Measurements from ENCODE around the gene PEA15. TPM values are rescaled to one million over a fixed set of nuclear protein-coding genes. Genes with fewer than 3 reads are reported as not detected.

PEA15 gene
- total RNA-seq, 2 donors from 2014 or later = 19.6 to 21.6 TPM

- peaks cover 56% of the 10 kb centered on the region for H3K4me1 Mint-ChIP-seq
- no peak for DNase-seq
- H3K27me3 Mint-ChIP-seq = no peaks in the 10 kb centered on the region
- H3K4me3 Mint-ChIP-seq = peak overlapping the region; percentile 93
- peaks cover 2% of the 10 kb centered on the region for H3K36me3 Mint-ChIP-seq (ENCODE audit: low read depth)
- no peak for ATAC-seq
- H3K27ac Mint-ChIP-seq = peak overlapping the region; percentile 92
- H3K9me3 ChIP-seq (ENCODE audit: control insufficient read depth, low read length, poor library complexity, severe bottlenecking) = no peaks in the 10 kb centered on the region
Observed at GRCh38 chr1:160207118-160207650, 2.0 kb downstream of the PEA15 start.

GRCh38 chr1:160207771-160208556, 2.8 kb downstream of the PEA15 start:
- H3K27me3 Mint-ChIP-seq = no peaks in the 10 kb centered on the region
- no peaks in the 10 kb centered on the region for H3K9me3 ChIP-seq (ENCODE audit: control insufficient read depth, low read length, poor library complexity, severe bottlenecking)
- no peak overlapping the region for H3K4me3 Mint-ChIP-seq
- peak overlapping the region; percentile 94 for H3K27ac Mint-ChIP-seq
- H3K36me3 Mint-ChIP-seq (ENCODE audit: low read depth) = peaks cover 5% of the 10 kb centered on the region
- DNase-seq (no peak), ATAC-seq (no peak)
- peaks cover 58% of the 10 kb centered on the region for H3K4me1 Mint-ChIP-seq

DNA sequence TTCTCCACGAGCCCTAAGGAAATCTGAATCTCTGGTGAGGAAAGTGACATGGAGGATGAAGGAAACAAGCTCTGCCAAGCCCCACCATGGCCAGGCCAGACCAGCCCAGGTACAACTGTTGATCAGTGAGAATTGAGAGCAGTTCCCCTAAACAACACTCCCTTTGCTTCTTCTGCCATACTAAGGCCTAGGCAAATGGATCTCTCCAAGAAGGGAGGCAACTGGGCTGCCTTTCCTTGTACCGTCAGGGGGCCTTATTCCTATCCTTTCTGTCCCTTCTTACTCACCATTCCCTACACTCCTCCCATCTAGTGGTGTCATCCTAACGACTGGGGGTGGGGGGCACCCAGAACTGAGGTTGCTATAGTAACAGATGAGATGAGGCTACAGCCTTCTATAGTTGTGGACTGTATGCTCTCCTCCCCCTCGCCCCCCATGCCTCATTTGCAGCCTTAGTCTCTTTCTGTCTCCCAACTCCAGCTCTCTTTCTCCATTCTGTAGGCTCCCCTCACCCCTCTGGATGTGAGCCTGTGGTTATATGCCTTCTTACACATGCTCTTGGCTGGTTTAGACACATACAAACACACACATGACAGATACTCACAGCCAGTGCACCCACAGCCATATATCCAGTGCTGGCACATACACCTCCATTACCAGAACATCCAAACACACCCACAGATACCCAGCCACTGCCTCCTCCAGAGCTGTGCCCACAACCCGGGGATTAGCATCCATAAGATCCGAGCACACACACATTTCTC, 3.6 kb downstream of the PEA15 start:
- no peaks in the 10 kb centered on the region for H3K9me3 ChIP-seq (ENCODE audit: control insufficient read depth, low read length, poor library complexity, severe bottlenecking)
- DNase-seq (no peak), ATAC-seq (no peak)
- H3K4me3 Mint-ChIP-seq = no peak overlapping the region
- H3K27ac Mint-ChIP-seq = peak overlapping the region; percentile 94
- H3K36me3 Mint-ChIP-seq (ENCODE audit: low read depth) = peaks cover 11% of the 10 kb centered on the region
- H3K27me3 Mint-ChIP-seq = no peaks in the 10 kb centered on the region
- H3K4me1 Mint-ChIP-seq = peaks cover 58% of the 10 kb centered on the region

GRCh38 chr1:160209321-160210046, 4.3 kb downstream of the PEA15 start:
- ATAC-seq (peak; percentile 27), DNase-seq (no peak)
- Mint-ChIP-seq H3K36me3 (ENCODE audit: low read depth) (peaks cover 14% of the 10 kb centered on the region), H3K4me3 (no peak overlapping the region), H3K27ac (peak overlapping the region; percentile 94), H3K4me1 (peaks cover 52% of the 10 kb centered on the region), H3K27me3 (no peaks in the 10 kb centered on the region)
- H3K9me3 ChIP-seq (ENCODE audit: control insufficient read depth, low read length, poor library complexity, severe bottlenecking) = no peaks in the 10 kb centered on the region

GRCh38 chr1:160210561-160210960, 5.4 kb downstream of the PEA15 start:
- H3K27me3 Mint-ChIP-seq = no peaks in the 10 kb centered on the region
- H3K27ac Mint-ChIP-seq = peak overlapping the region; percentile 94
- peaks cover 16% of the 10 kb centered on the region for H3K36me3 Mint-ChIP-seq (ENCODE audit: low read depth)
- no peak overlapping the region for H3K4me3 Mint-ChIP-seq
- peaks cover 49% of the 10 kb centered on the region for H3K4me1 Mint-ChIP-seq
- no peaks in the 10 kb centered on the region for H3K9me3 ChIP-seq (ENCODE audit: control insufficient read depth, low read length, poor library complexity, severe bottlenecking)
- DNase-seq (no peak), ATAC-seq (no peak)

DNA sequence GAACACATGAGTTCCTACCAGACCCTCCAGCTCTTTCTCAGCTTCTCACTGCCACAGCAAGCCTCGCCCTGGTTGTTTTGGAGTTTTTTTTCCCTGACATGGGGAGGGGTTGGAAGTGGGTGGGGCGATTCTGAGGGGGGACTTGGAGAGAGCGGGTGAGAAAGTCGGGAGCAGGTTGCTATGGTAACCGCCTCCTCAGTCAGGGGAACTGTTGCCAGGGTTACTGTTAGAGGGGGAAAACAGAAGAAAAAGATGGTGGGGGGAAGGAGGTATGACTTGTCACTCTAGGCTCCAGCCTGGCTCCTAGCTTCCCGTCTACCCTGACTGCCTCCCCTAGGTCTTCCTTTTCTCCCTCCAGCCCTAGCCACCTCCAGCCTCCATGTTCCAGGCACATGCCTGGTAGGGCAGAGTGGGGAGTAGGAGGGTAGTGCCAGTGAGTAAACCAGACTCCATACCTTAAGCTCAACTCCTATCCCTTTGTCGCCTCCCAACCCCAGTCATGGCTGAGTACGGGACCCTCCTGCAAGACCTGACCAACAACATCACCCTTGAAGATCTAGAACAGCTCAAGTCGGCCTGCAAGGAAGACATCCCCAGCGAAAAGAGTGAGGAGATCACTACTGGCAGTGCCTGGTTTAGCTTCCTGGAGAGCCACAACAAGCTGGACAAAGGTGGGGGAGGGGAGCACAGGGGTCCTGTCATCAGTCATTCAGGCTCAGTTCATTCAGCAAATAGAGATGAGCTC, 6.0 kb downstream of the PEA15 start:
- H3K36me3 Mint-ChIP-seq (ENCODE audit: low read depth) = peaks cover 16% of the 10 kb centered on the region
- no peak for ATAC-seq

GRCh38 chr1:160214481-160215140, 9.4 kb downstream of the PEA15 start:
- no peaks in the 10 kb centered on the region for H3K27me3 Mint-ChIP-seq
- H3K27ac Mint-ChIP-seq = peak overlapping the region; percentile 70
- H3K9me3 ChIP-seq (ENCODE audit: control insufficient read depth, low read length, poor library complexity, severe bottlenecking) = no peaks in the 10 kb centered on the region
- DNase-seq (no peak), ATAC-seq (no peak)
- peaks cover 18% of the 10 kb centered on the region for H3K36me3 Mint-ChIP-seq (ENCODE audit: low read depth)
- H3K4me3 Mint-ChIP-seq = peak overlapping the region; percentile 15
- H3K4me1 Mint-ChIP-seq = peaks cover 19% of the 10 kb centered on the region

More for the DNA sequence above, 6.0 kb downstream of the PEA15 start:
- DNase-seq = no peak
- H3K9me3 ChIP-seq (ENCODE audit: control insufficient read depth, low read length, poor library complexity, severe bottlenecking) = no peaks in the 10 kb centered on the region
- H3K27me3 Mint-ChIP-seq = no peaks in the 10 kb centered on the region
- H3K4me1 Mint-ChIP-seq = peaks cover 49% of the 10 kb centered on the region
- no peak overlapping the region for H3K4me3 Mint-ChIP-seq
- peak overlapping the region; percentile 54 for H3K27ac Mint-ChIP-seq

DNA sequence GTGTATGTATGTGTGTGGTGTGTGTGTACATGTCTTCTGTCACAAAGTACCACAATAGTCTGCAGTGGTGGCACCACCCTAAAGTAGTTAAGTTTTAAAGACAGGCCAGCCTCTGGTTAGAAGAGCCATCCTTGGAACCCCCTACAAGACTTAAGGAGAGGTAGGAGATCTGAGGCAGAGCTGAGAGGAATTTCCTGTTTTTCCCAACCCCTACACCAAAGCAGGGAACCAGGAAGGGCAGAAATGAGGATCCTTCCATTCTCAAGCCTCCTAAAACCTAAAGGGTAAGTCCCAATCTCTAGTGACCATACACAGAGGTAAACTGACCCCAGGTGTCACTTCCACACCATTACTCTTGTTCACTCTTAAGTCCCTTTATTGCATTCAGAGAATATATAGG, 11.1 kb downstream of the PEA15 start:
- no peak for ATAC-seq
- H3K27me3 Mint-ChIP-seq = no peaks in the 10 kb centered on the region
- H3K4me1 Mint-ChIP-seq = peaks cover 13% of the 10 kb centered on the region
- H3K9me3 ChIP-seq (ENCODE audit: control insufficient read depth, low read length, poor library complexity, severe bottlenecking) = no peaks in the 10 kb centered on the region
- H3K27ac Mint-ChIP-seq = peak overlapping the region; percentile 47
- DNase-seq = no peak
- H3K36me3 Mint-ChIP-seq (ENCODE audit: low read depth) = peaks cover 18% of the 10 kb centered on the region
- H3K4me3 Mint-ChIP-seq = no peak overlapping the region

GRCh38 chr1:160217481-160218051, 12.4 kb downstream of the PEA15 start:
- H3K4me3 Mint-ChIP-seq = no peak overlapping the region
- peaks cover 15% of the 10 kb centered on the region for H3K36me3 Mint-ChIP-seq (ENCODE audit: low read depth)
- no peaks in the 10 kb centered on the region for H3K9me3 ChIP-seq (ENCODE audit: control insufficient read depth, low read length, poor library complexity, severe bottlenecking)
- H3K4me1 Mint-ChIP-seq = peaks cover 11% of the 10 kb centered on the region
- ATAC-seq (no peak), DNase-seq (no peak)
- no peaks in the 10 kb centered on the region for H3K27me3 Mint-ChIP-seq
- H3K27ac Mint-ChIP-seq = no peak overlapping the region

DNA sequence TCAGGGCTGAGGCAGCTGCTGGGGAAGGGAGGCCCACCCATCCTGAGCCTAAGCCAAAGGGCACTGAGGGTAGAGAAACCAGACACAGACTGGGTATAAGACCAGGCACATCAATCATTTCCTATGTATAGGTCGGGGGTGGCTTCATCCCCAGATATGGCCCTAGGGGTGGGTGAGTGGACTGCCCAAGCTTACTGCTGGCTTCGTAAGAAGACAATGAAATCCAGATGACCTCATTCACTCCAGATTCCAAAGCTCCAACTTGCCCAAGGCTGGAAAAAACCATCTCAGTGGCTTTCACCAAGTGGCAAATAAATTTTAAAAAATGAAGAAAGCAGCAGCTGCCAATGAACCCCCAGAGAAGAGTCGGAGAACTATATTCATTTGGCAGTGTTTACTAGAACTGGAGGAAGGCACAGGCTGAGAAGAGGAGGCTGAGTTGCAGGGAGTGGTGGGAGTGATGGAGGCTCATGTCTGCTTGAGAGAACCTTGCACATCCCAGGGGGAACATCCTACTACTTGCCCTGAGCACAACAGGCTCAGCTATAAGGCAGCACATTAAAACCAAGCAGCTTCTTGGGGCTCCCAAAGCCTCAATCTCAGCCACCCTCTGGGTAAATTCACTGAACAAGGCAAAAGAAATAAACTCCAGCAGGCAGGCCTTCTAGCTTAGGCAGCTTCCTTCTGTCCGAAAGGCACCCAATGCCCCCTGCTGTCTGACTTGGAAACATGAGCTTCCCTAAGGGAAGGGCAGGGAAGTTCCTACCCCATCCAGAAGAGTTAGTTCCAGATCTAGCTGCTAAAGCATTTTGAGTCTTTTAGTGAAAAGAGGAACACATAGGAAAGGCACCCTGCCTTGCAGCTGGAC, 14.1 kb downstream of the PEA15 start:
- Mint-ChIP-seq H3K27ac (no peak overlapping the region), H3K27me3 (no peaks in the 10 kb centered on the region), H3K36me3 (ENCODE audit: low read depth) (peaks cover 5% of the 10 kb centered on the region), H3K4me1 (peaks cover 9% of the 10 kb centered on the region), H3K4me3 (no peak overlapping the region)
- ATAC-seq (no peak), DNase-seq (no peak)
- H3K9me3 ChIP-seq (ENCODE audit: control insufficient read depth, low read length, poor library complexity, severe bottlenecking) = no peaks in the 10 kb centered on the region

GRCh38 chr1:160220301-160220700, 15.1 kb downstream of the PEA15 start:
- no peak overlapping the region for H3K4me3 Mint-ChIP-seq
- peaks cover 5% of the 10 kb centered on the region for H3K36me3 Mint-ChIP-seq (ENCODE audit: low read depth)
- no peaks in the 10 kb centered on the region for H3K9me3 ChIP-seq (ENCODE audit: control insufficient read depth, low read length, poor library complexity, severe bottlenecking)
- H3K4me1 Mint-ChIP-seq = peaks cover 9% of the 10 kb centered on the region
- DNase-seq = no peak
- H3K27ac Mint-ChIP-seq = peak overlapping the region; percentile 34
- ATAC-seq = no peak
- H3K27me3 Mint-ChIP-seq = no peaks in the 10 kb centered on the region
